Upper lobe of left lung (tissue), 4 donors: ENCODE measurements around the gene SDHA.

Source experiments
- CTCF ChIP-seq, 6 experiments: fragments of 450-650 bp in 4 of 6; fragments of 200-600 bp in 2 of 6; sonication (generic) in 2 of 6; IDR thresholded peaks; one replicate each; pipeline ENCODE4 v1.5.1; 2016 to 2019; ENCODE audit warnings: antibody characterized with exemption in 6 of 6
- POLR2AphosphoS5 ChIP-seq, 2 donors: sonication (generic); formaldehyde crosslinking; IDR thresholded peaks; one replicate each; pipeline ENCODE4 v1.5.1; 2017; ENCODE audit warnings: antibody characterized with exemption in 2 of 2

- TF ChIP-seq CTCF (IDR thresholded peaks at IDR 0.05), result no peak
- TF ChIP-seq POLR2AphosphoS5 (IDR thresholded peaks at IDR 0.05), result no peak
Observed at GRCh38 chr5:182126-182525, 36.0 kb upstream of the SDHA start.
